Measurements from ENCODE around the gene PFDN2.
"Not testable (repeated sequence)": the region's sequence is repeated elsewhere in the genome, so short reads cannot be mapped to it uniquely, and the experiment has no call there.

The PFDN2 gene

DNA sequence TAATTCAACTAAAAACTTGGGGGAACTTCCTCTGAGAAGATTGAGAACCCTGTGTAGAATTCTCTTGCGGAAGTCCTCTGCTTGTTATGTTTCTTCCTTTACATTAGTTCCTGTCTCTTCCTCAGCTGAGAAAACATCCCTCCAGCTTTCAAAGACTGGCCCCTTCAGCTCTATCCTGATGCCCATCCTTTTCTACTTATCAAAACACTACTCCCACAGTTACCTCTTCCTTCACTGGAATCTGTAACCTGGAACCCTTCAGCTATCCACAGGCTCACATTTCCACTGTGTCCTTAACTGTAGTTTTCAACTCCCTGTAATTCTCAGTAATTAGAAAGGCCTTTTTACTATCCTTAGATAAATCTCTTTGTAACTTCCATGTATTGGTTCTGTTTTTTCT lies 20.6 kb upstream of the PFDN2 start:
- no peak for DNase-seq (ENCODE audit: low read depth)

DNA sequence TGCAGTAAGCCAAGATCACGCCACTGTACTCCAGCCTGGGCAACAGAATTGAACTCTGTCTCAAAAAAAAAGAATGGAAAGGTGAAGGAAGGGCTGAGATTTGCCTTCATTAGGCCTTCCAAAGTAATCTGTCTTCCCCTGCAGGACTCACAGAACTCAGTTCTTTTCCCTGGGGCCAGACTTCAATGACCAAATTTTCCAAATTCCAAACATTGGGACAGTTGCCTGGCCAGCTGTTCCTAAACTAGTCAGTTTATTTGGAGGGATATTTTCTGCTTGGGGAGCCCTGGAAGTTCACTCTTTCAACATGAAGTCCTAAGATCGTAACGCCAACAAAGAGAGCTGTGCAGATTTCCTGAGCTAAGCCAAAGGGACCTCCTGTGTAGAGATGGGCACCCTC lies 20.0 kb upstream of the PFDN2 start:
- no peak for DNase-seq (ENCODE audit: low read depth)

DNA sequence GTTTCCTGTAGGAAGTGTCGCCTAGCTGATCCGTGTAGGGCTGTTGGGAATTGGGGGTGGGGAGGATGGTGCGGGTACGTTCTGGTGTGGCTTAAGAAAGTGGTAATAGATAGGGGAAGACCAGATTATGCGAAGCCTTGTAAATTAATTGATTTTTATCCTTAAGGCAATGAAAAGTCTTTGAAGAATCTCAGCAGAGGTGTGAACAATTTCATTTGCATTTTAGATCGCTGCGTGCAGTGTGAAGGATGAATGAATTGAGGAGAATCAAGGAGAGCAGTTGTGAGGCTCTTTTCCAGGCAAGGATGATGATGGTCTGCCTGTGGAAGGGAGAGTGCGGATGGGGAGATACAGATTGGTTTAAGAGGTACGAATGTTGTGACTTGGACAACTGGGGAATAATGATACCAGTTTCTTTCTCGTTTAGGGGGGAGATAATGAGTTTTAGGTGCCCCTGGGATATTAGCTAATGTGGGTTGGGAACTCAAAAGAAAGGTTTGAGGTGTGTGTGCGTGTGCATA lies 15.4 kb upstream of the PFDN2 start:
- no peak for DNase-seq (ENCODE audit: low read depth)

DNA sequence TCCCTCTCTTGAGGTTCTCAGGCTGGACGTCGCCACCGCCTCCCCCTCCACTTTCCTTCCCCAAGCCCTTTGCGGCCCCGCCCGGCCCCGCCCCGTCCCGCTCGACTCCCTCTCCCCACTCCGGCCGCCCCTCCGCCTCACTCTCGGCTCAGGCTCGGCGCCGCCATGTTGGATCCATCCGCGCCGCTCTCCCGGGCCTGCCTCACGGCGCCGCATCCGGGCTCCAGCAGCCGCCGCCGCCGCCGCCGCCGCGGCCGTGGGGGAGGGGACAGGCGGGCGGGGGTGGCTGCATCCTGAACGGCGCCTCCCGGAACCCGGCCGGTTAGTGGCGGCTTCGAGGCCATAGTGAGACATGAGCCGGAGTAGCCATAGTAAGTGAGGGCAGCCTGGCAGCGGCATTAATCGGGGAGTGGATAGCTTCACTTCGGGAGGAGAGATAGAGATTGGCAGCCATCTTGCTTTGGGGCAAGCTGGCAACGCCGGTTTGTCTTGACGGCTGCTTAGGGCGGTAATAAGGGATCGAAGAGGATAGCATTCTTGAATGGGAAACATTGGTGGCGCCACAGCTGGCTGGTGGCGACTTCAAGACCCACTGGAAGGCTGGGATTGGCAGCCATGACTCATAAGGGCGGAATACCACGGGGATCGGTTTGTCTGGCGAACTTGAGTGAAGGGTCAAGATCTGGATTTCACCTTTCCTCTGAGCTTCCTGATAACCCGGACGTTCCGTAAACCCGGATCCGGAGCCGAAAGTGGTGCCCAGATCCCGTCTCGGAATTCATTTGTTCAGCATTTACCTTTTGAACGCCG lies 14.8 kb upstream of the PFDN2 start, which contains the start of gene DEDD:
TSS of gene DEDD (minus strand) at position 258 of the 810 bp plus-strand sequence. CDS start 8,205 bp downstream, outside the sequence.
- peak; percentile 67 for DNase-seq (ENCODE audit: low read depth)

DNA sequence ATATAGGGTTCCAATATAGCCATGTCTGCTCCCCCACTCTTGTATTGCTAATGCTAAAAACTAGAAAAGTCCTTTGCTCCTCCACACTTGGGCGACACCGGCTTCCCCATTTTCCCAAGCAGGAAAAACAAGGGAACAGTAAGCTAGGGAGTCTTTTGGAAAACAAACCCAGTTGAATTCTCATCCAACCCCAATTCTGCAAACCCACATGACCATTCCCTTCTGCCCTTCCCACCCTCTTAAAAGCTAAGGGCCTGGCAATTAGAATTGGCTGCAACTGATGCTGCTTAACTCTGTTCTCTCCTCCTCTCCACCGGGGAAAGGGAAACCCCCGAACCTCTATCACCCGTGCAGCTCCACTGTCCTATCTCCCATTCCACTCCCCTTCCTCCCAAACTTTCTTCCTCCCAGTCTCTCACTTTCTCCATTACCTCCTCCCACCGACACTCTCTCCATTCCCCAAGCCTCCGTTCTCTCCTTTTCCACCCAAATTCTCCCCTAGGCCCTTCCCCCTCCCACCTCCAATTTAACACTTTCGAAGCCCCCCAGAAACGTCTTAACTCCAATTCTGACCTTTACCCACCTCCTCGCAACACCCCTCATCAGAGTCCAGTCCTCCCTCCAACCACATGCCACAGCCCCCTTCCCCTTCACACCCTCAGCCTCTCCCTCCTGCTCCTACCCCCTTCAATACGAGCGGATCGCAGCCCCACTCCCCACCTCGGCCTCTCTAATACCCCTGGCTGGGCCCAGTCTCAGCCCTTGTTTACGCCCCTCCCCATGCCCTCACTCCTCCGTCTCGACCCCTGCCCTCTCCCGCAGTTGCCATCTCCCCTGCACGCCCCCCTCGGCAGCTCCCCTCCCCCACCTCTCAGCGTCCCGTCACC lies 13.9 kb upstream of the PFDN2 start:
- DNase-seq (ENCODE audit: low read depth), result no peak

DNA sequence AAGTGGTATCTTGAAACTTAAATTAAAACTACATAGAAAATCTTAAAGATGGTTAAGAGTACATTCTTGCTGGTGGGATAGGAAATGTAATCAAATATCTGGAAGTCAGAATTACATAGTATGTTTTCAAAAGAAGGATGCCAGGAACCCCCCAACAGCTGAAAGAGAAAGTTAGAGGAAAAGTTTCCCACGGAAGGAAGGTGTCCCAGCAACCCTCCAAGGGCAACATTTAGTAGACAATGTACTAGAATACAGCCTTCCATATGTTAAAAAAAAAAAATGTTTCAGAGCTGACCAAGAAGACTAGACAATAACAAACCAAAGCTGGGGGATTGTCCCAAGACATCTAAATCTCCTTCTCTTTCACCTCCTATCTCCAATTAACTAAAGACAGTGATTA lies 12.4 kb upstream of the PFDN2 start:
- no peak for DNase-seq (ENCODE audit: low read depth)

DNA sequence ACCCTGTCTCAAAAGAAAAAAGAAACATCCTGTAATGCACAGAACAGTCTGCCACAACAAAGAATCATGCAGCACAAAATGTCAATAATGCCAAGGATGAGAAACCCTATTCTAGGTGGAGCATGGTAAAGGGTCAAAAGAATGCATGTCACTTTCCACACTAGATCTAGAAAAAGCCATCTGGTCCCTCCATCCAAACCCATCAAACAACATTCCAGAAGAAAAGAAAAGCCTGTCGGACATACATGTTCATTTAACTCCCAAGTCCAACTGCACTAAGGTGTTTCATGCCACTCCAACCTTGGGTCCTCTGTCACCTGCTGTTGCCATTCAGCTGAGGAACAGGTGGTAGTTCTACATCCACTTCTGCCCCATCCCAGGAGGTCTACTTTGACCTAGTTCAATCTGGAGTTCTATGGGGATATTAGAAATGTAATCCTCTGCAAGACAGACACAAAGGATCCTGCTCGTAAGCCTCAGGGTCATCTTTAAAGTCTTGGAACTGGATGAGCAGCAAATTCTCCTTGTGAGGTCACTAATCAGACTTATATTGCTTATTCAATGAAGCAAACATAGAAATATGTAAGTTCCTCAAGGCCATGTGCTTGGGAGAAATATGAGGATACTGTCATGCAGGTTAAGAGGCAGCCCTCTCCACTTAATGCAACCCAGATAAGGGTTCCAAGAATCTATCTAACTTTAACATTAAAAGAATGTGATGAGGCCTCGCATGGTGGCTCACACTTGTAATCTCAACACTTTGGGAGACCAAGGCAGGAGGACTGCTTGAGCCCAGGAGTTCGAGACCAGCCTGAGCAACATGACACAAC lies 11.0 kb upstream of the PFDN2 start:
- no peak for DNase-seq (ENCODE audit: low read depth)

DNA sequence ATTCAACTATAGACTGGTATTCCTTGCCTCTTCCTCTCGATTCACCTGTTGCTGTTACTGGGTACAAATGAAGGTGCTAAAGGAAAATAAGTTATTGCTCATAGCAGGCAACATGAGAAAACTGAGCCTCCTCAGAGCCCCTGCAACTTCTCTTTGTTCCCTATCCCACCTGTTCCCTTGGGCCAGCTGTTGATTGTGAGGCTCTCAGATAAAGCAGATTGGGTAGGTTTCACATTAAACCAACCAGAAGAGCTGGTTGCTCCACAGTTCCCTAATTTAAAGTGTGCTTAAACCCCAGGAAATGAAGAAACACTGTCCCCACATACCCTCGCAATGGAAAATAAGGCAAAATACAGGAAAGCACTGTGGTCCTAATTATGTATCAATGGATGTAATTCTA lies 9.8 kb upstream of the PFDN2 start:
- no peak for DNase-seq (ENCODE audit: low read depth)

DNA sequence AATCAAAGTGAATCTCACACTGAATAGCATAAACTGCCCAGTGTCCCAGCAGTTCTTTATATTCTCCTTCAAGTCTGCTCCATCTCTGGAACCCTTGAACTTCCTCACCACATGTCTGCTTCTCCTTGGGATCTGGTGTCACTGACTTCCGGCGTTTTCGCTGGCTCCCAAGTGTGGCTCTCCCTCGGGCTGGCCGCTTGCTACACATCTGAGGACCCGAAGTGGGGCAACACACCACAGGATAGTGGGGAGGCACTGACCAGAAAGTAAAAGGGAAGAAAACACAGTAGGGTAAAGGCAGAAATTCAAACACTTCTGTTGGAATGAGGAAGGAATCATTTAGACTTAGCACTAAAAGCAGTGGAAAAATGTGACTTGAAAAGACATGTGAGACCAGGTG lies 5.1 kb upstream of the PFDN2 start:
- no peak for DNase-seq (ENCODE audit: low read depth)

DNA sequence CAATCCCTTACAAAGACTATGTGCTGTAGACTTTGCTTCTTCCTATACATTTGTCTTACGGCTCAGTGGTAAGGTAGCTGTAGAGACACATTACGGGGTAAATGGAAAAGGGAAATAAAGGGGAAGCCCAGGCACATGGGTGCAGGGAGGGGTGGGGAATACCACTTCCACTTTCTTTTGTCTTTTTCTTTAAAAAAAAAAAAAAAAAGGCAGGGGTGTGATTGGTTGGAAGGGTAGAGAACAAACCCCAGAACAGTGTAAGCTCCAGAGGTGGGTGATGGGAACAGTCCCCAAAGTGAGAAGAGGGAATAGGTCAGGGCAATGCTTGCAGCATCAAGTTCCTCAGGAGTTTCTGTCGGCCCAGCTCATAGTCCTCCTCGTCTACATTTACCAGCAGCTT lies 4.0 kb upstream of the PFDN2 start:
- no peak for DNase-seq (ENCODE audit: low read depth)

DNA sequence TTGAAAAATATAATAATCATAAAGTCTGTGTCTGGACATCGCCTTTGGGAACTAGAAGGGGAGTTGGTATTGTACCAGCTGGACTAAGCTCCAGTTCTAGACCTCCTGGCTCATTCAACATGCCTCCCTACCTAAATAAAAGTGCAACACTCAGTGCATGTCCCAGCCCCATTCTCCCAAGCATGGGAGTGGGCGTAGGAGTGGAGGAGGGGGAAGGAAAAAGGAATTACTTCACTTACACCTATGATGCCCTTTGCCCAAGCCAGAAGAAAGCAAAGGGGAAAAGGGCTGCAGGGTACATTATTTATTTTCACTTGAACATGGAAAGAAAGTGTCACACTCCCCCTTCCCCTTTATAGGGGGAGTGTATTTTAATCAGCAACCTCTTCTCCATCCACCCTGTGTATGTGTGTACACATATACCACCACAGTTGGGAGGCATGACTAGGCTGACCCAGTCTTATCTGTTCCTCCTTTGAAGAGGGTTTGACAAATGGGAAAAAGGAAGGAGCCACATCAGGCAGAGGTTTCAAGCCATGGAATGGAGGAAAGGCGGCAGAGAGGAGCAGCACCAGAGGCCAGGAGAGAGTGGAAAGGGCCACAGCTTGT lies 3.3 kb upstream of the PFDN2 start:
- no peak for DNase-seq (ENCODE audit: low read depth)

DNA sequence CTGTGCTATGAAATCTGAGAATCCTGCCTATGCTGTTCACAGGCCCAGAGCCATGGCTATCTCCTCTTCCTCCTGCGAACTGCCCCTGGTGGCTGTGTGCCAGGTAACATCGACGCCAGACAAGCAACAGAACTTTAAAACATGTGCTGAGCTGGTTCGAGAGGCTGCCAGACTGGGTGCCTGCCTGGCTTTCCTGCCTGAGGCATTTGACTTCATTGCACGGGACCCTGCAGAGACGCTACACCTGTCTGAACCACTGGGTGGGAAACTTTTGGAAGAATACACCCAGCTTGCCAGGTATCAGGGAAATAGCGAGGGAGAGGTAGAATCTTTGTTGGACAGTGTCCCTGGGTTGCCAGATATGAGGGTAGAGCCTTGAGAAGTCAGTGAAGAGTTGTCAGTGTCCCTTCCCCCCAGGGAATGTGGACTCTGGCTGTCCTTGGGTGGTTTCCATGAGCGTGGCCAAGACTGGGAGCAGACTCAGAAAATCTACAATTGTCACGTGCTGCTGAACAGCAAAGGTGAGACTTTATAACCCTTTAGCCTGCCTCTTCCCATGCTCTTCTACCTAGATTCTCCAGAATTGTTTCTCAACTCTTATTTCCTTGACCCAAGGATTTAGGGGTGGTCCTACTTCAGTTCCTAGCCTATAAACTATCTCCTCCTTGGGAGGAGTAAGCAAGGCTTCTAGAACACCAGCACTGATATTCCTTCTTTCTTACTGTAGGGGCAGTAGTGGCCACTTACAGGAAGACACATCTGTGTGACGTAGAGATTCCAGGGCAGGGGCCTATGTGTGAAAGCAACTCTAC lies 1.5 kb upstream of the PFDN2 start:
- DNase-seq (ENCODE audit: low read depth), result peak; percentile 12

DNA sequence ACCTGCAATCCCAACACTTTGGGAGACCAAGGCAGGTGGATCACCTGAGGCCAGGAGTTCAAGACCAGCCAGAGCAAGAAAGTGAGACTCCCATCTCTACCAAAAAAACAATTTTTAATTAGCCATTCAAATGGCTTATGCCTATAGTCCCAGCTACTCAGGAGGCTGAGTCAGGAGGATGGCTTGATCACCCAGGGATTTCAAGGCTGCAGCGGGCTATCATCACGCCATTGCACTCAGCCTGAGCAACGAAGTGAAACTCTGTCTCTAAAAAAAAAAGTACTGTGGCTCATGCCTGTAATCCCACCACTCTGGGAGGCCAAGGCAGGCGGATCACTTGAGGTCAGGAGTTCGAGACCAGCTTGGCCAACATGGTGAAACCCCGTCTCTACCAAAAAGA lies 1.9 kb downstream of the PFDN2 start:
- not testable (repeated sequence) for DNase-seq (ENCODE audit: low read depth)

DNA sequence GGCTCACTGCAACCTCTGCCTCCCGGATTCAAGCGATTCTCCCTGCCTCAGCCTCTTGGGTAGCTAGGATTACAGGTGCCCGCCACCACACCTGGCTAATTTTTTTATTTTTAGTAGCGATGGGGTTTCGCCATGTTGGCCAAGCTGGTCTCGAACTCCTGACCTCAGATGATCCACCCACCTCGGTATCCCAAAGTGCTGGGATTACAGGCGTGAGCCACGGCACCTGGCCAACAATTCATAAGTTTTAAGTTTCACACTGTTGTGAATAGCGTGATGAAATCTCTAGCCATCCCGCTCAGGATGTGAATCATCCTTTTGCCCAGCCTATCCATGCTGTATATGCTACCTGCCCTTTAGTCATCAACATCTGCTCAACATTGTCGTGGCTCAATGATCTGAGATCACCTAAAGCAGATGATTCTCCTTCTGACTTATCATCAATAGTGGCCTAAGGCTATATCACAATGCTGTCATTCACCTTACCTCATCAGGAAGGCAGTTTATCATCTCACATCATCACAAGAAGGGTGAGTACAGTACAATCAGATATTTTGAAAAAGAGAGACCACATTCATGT lies 2.6 kb downstream of the PFDN2 start:
- DNase-seq (ENCODE audit: low read depth), result no peak

DNA sequence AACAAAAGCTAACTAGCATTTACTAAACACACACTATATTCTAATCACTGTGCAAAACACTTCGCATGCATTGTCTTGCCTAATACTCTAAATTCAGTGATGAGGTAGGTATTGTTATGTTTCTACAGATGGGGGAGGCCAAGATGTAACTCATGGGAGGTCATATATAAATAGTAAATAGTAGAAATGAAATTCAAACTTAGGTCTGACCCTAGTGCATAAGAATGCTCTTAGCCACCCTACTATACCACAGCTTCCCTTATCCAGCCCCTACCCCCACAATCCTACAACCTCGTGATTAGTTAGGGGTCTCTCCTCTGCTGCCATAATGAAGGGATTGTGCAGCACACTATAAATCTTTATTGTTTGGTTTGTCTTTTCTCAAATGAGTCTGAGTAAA lies 3.3 kb downstream of the PFDN2 start:
- DNase-seq (ENCODE audit: low read depth), result no peak

DNA sequence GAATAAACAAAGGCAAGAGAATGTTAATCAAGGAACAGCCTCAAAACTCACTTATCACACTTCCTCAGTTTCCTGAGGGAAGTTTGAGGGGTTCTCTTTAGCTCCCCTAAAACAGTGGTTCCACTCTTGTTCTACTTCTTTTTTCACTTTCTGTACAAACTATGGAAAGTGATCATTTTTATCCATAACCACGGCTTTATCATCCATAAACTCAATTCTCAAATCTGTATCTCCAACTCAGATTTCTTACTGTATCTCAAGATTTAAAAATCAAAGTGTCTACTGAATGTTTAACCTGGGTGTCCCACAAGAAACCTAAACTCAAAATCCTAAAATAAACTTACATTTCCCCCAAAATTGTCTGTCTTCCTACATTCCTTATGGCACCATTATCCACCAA lies 3.9 kb downstream of the PFDN2 start:
- DNase-seq (ENCODE audit: low read depth), result no peak

DNA sequence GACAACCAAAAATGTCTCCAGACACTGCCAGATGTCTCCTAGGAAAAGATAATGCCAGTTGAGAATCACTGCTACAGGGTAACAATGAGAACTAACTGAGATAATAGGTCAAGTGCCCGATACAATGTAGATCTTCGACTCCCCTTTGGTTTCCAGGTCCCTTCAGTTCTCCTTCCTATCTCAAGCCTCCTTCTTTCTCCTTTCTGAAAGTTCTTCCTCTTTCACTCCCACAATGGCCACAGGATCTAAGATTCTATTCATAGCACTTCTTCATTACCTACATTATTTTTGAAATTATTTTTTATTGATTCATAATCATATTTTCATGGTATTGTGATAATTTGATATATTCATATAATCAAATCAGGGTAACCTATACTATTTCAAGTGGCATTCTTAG lies 6.3 kb downstream of the PFDN2 start:
- DNase-seq (ENCODE audit: low read depth), result no peak

DNA sequence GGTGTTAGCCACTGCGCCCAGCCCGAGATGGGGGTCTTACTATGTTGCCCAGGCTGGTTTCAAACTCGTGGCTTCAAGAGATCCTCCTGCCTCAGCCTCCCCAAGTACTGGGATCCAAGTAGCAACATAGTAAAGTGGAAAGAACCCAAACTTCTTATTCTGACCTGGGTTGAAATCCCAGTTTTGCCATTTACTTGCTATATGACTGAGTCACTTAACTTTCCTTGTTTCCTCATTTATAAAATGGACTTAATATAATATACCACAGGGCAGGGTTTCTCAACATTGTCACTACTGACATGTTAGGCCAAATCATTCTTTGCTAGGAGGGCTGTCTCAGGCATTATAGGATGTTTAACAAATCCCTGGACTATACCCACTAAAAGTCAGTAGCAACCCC lies 6.7 kb downstream of the PFDN2 start:
- no peak for DNase-seq (ENCODE audit: low read depth)

DNA sequence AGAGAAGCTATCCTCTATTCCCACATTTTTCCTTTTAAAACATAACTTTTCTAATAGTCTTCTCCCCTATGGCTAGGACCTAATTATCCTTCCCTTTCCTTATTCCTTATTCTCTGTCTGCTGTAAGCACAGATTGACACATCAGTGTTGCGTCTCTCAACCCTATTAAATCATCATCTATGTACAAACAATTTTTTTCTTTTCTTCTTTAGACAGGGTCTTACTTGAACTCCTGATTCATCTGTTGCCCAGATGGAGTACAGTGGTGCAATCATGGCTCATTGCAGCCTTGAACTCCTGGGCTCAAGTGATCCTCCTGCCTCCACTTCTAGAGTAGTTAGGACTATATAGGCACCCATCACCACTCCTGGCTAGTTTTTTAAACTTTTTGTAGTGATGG lies 11.4 kb downstream of the PFDN2 start:
- DNase-seq (ENCODE audit: low read depth), result no peak

DNA sequence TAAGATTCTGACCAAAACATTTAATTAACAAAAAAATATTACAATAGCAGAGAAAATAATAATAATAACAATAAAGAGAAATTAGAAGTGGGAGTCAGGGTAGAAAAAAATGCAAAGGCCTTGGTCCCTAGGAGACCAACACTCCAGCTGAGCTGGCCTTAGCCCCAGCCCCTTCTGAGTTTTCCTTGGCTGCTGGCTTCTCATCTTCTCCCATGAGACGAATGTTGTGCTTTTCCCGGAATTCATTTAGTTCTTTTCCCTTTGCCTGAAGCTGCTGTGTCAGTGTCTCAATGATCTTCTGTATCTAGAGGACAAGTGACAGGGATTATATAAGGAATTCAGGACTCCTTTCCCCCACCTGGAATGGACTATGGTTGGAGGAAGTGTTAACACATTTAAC lies 17.3 kb downstream of the PFDN2 start:
- DNase-seq (ENCODE audit: low read depth), result no peak

Measured in stimulated activated CD8-positive, alpha-beta memory T cell treated with anti-CD3 and anti-CD28 coated beads, Interleukin-15, amount 100 ng/mL, for 1 hour (primary cell).